ENCODE results near the gene NCS1.
A peak's percentile ranks its signal among the peaks of the same experiment; 100 is the strongest.
"Not testable (repeated sequence)": the region's sequence is repeated elsewhere in the genome, so short reads cannot be mapped to it uniquely, and the experiment has no call there.

The NCS1 gene

GRCh38 chr9:130240410-130241197 lies 68.4 kb downstream of the NCS1 start:
- DNase-seq: peak; percentile 93

GRCh38 chr9:130241198-130241535 lies 69.0 kb downstream of the NCS1 start:
- DNase-seq: no peak

GRCh38 chr9:130242270-130243014 lies 70.2 kb downstream of the NCS1 start:
- peak; percentile 82 for DNase-seq

GRCh38 chr9:130243015-130243881 lies 71.0 kb downstream of the NCS1 start:
- peak; percentile 95 for DNase-seq

GRCh38 chr9:130243882-130244170 lies 71.6 kb downstream of the NCS1 start:
- DNase-seq: no peak

- no peak for DNase-seq
Measured at GRCh38 chr9:130244548-130245165, 72.5 kb downstream of the NCS1 start.

- DNase-seq: no peak
Measured at GRCh38 chr9:130245474-130245873, 73.3 kb downstream of the NCS1 start.

- no peak for DNase-seq
Measured at GRCh38 chr9:130246126-130246525, 73.9 kb downstream of the NCS1 start.

- DNase-seq: no peak
Measured at GRCh38 chr9:130254747-130255630, 82.8 kb downstream of the NCS1 start.

GRCh38 chr9:130255631-130256134 lies 83.5 kb downstream of the NCS1 start:
- DNase-seq: no peak

GRCh38 chr9:130256644-130257043 lies 84.4 kb downstream of the NCS1 start:
- no peak for DNase-seq

- not testable (repeated sequence) for DNase-seq
Measured at GRCh38 chr9:130258137-130258536, 85.9 kb downstream of the NCS1 start.

GRCh38 chr9:130259044-130259443 lies 86.8 kb downstream of the NCS1 start:
- DNase-seq: no peak

- no peak for DNase-seq
Measured at GRCh38 chr9:130260816-130261765, 88.9 kb downstream of the NCS1 start.

GRCh38 chr9:130262061-130262745 lies 90.0 kb downstream of the NCS1 start:
- DNase-seq: no peak

- DNase-seq: no peak
Measured at GRCh38 chr9:130262771-130263170, 90.6 kb downstream of the NCS1 start.

- no peak for DNase-seq
Measured at GRCh38 chr9:130263601-130264413, 91.6 kb downstream of the NCS1 start.

- DNase-seq: no peak
Measured at GRCh38 chr9:130264414-130265350, 92.5 kb downstream of the NCS1 start.

Measured in DMS53 (cell line).